Measurements from ENCODE around the gene OS9. TPM values are rescaled to one million over a fixed set of nuclear protein-coding genes. Genes with fewer than 3 reads are reported as not detected.

The OS9 gene
- total RNA-seq, 4 donors from 2014 or later = 139 to 223 (median 148) TPM

GRCh38 chr12:57739914-57740538, 46.1 kb downstream of the OS9 start:
- Histone ChIP-seq H3K4me3 (no peak overlapping the region), H3K36me3 (no peaks in the 10 kb centered on the region), H3K4me1 (peaks cover 38 to 51% (median 47%) of the 10 kb centered on the region in 4 donors), H3K27me3 (peaks cover 16 to 74% (median 48%) of the 10 kb centered on the region in 4 donors), H3K9me3 (no peaks in the 10 kb centered on the region), H3K27ac (replicated peaks in 1 of 4) (no peak overlapping the region)
- intact Hi-C loops (cut with DNase I) = no loop called here
- WGBS = 68% methylated on average over 4 of the region's 10 CpGs
- DNase-seq (ENCODE audit: extremely low spot score) = no peak
- TF ChIP-seq POLR2A (IDR thresholded peaks at IDR 0.05; ENCODE audit: low read depth) (no peak), POLR2AphosphoS5 (IDR thresholded peaks at IDR 0.05) (no peak), EP300 (IDR thresholded peaks at IDR 0.05) (no peak)
- TF ChIP-seq, protein P1, sequence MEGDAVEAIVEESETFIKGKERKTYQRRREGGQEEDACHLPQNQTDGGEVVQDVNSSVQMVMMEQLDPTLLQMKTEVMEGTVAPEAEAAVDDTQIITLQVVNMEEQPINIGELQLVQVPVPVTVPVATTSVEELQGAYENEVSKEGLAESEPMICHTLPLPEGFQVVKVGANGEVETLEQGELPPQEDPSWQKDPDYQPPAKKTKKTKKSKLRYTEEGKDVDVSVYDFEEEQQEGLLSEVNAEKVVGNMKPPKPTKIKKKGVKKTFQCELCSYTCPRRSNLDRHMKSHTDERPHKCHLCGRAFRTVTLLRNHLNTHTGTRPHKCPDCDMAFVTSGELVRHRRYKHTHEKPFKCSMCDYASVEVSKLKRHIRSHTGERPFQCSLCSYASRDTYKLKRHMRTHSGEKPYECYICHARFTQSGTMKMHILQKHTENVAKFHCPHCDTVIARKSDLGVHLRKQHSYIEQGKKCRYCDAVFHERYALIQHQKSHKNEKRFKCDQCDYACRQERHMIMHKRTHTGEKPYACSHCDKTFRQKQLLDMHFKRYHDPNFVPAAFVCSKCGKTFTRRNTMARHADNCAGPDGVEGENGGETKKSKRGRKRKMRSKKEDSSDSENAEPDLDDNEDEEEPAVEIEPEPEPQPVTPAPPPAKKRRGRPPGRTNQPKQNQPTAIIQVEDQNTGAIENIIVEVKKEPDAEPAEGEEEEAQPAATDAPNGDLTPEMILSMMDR (IDR thresholded peaks at IDR 0.05) = no peak

- intact Hi-C loops (cut with DNase I) = no loop called here
- DNase-seq (ENCODE audit: extremely low spot score) = no peak
- 69% methylated on average over 5 of the region's 5 CpGs for WGBS
- H3K27ac ChIP-seq (replicated peaks in 1 of 4) = no peak overlapping the region
- TF ChIP-seq POLR2AphosphoS5 (IDR thresholded peaks at IDR 0.05) = no peak
- no peak for TF ChIP-seq POLR2A (IDR thresholded peaks at IDR 0.05; ENCODE audit: low read depth)
- TF ChIP-seq, protein P1 (IDR thresholded peaks at IDR 0.05) = no peak
- TF ChIP-seq EP300 (IDR thresholded peaks at IDR 0.05) = no peak
- H3K36me3 ChIP-seq = no peaks in the 10 kb centered on the region
- peaks cover 37 to 52% (median 47%) of the 10 kb centered on the region in 4 donors for H3K4me1 ChIP-seq
- peaks cover 16 to 66% (median 39%) of the 10 kb centered on the region in 4 donors for H3K27me3 ChIP-seq
- peak overlapping the region in 1 of 4 donors; percentile 27 for H3K4me3 ChIP-seq
- H3K9me3 ChIP-seq = no peaks in the 10 kb centered on the region
Measured at GRCh38 chr12:57740656-57741412, 46.9 kb downstream of the OS9 start.

GRCh38 chr12:57741413-57741789, 47.5 kb downstream of the OS9 start:
- TF ChIP-seq, protein P1 (IDR thresholded peaks at IDR 0.05) = no peak
- TF ChIP-seq EP300 (IDR thresholded peaks at IDR 0.05) = no peak
- TF ChIP-seq POLR2AphosphoS5 (IDR thresholded peaks at IDR 0.05) = no peak
- no peak for TF ChIP-seq POLR2A (IDR thresholded peaks at IDR 0.05; ENCODE audit: low read depth)
- 86% methylated on average over 1 of the region's 1 CpG for WGBS
- peaks cover 31 to 52% (median 45%) of the 10 kb centered on the region in 4 donors for H3K4me1 ChIP-seq
- no peak overlapping the region for H3K27ac ChIP-seq (replicated peaks in 1 of 4)
- peaks cover 0 to 2% (median 2%) of the 10 kb centered on the region in 4 donors for H3K36me3 ChIP-seq
- no peak for DNase-seq (ENCODE audit: extremely low spot score)
- H3K4me3 ChIP-seq = peak overlapping the region; percentile 15 to 38 (median 29)
- no peaks in the 10 kb centered on the region for H3K9me3 ChIP-seq
- intact Hi-C loops (cut with DNase I) = no loop called here
- peaks cover 11 to 61% (median 34%) of the 10 kb centered on the region in 4 donors for H3K27me3 ChIP-seq

DNA sequence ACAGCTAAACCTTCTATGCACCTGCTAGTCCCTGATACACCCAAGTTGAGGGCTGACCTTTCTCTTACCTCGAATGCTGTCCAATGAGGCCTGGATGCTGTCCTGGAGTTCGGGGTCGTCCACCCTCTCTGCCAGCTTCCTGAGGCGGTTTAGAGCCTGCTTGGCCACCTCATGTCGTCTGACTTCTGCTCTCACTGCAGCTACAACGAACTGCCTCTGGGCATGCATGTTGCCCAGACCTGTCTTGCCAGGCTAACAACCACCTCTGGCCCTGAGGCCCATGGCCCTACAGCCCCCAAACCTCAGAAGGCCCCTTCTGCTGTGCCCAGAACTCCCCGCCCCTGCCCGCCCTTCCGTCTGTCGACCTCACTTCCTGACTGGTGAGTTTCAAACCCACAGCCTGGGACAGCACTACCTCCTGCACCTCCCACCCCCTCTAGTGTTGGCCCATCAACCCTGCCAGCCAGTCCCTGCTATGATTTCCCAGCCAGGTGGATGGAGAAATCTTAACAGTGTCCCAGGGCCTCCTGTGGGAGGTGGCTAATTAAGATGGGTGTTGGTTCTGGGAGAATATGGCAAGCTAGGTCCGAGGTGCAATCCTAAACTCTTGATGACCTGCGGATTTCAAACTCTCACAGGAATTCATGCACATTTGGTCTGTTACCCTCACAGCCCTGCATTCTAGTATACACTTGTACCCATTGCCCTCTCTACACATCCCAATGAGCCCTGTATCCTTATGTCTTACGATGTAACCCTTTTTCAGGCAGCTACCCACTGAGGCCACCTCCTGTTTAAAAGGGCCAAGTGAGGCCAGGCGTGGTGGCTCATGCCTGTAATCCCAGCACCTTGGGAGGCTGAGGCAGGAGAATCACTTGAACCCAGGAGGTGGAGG, 48.2 kb downstream of the OS9 start:
- 74% methylated on average over 5 of the region's 14 CpGs for WGBS
- peaks cover 25 to 47% (median 38%) of the 10 kb centered on the region in 4 donors for H3K4me1 ChIP-seq
- H3K27me3 ChIP-seq = peaks cover 7 to 54% (median 27%) of the 10 kb centered on the region in 4 donors
- H3K27ac ChIP-seq (replicated peaks in 1 of 4) = peak overlapping the region in 1 of 4 donors; percentile 9
- no peaks in the 10 kb centered on the region for H3K9me3 ChIP-seq
- H3K4me3 ChIP-seq = peak overlapping the region; percentile 15 to 38 (median 29)
- TF ChIP-seq, protein P1 (IDR thresholded peaks at IDR 0.05) = no peak
- TF ChIP-seq POLR2A (IDR thresholded peaks at IDR 0.05; ENCODE audit: low read depth) (no peak), POLR2AphosphoS5 (IDR thresholded peaks at IDR 0.05) (no peak), EP300 (IDR thresholded peaks at IDR 0.05) (no peak)
- no peak for DNase-seq (ENCODE audit: extremely low spot score)
- peaks cover 6 to 9% (median 9%) of the 10 kb centered on the region in 4 donors for H3K36me3 ChIP-seq
- intact Hi-C loops (cut with DNase I) = no loop called here

Data from esophagus muscularis mucosa (tissue), 4 donors.